ENCODE results near the gene VAMP1. TPM values are rescaled to one million over a fixed set of nuclear protein-coding genes. Genes with fewer than 3 reads are reported as not detected.

The VAMP1 gene
- total and polyA plus RNA-seq, 2 of the 8 experiments (the other 6 are each of a cell fraction or from before 2014, with no cell fraction given): 10.8 to 23.1 TPM

- TF ChIP-seq CBX5 (IDR thresholded peaks at IDR 0.05; ENCODE audit: low read depth, low read length): no peak
- no peak for TF ChIP-seq RBBP5 (IDR thresholded peaks at IDR 0.05; ENCODE audit: borderline replicate concordance, low read depth, low read length)
These were observed 43.4 kb downstream of the VAMP1 start (continued) for GRCh38 chr12:6426882-6427671.

Data from H1 (cell line).